Measurements from ENCODE around the gene CRMP1. TPM values are rescaled to one million over a fixed set of nuclear protein-coding genes. Genes with fewer than 3 reads are reported as not detected.
A peak's percentile ranks its signal among the peaks of the same experiment; 100 is the strongest.

Gene CRMP1
- total RNA-seq, 1 experiment from 2014 or later, result 134 TPM

- ChIA-PET CTCF (interaction anchor here (0.5 to 4.1 kb wide), 9 partner anchors 12 to 313 kb away, joined by 3 to 25 read pairs (median 4); partner anchors contain the start of gene JAKMIP1), POLR2A (interaction anchor here (1.0 kb wide), 1 partner anchor 45 kb away, joined by 3 read pairs; no protein-coding TSS in a partner anchor)
- H3K4me3 Mint-ChIP-seq, result peak overlapping the region; percentile 82
- H3K27ac Mint-ChIP-seq, result no peak overlapping the region
- DNase-seq (ENCODE audit: low spot score) (peak; percentile 56), ATAC-seq (peak; percentile 9)
- H3K9me3 Mint-ChIP-seq, result no peaks in the 10 kb centered on the region
- H3K36me3 Mint-ChIP-seq, result no peaks in the 10 kb centered on the region
- peaks cover 66% of the 10 kb centered on the region for H3K4me1 Mint-ChIP-seq
- H3K27me3 Mint-ChIP-seq (ENCODE audit: low read depth), result peaks cover 35% of the 10 kb centered on the region
- TF ChIP-seq HMGXB4 (CRISPR knock-in tag; IDR thresholded peaks at IDR 0.05), result peak; percentile 14; the same call in 1 of the 2 replicates
- TF ChIP-seq TEAD1 (CRISPR knock-in tag; IDR thresholded peaks at IDR 0.05), result 0 out of 2 replicates have a peak, but pooled peaks have one; percentile 54
- no peak for TF ChIP-seq ZNF396 (CRISPR knock-in tag; IDR thresholded peaks at IDR 0.05; ENCODE audit: borderline replicate concordance)
- no peak for TF ChIP-seq CBFB (CRISPR knock-in tag; IDR thresholded peaks at IDR 0.05; ENCODE audit: low read depth)
- TF ChIP-seq MAX (CRISPR knock-in tag; IDR thresholded peaks at IDR 0.05), result peak; percentile 50
- 0 out of 2 replicates have a peak, but pooled peaks have one; percentile 19 for TF ChIP-seq CREM (CRISPR knock-in tag; IDR thresholded peaks at IDR 0.05)
- 0 out of 2 replicates have a peak, but pooled peaks have one; percentile 34 for TF ChIP-seq FOXP4 (CRISPR knock-in tag; IDR thresholded peaks at IDR 0.05)
- TF ChIP-seq, protein P1, sequence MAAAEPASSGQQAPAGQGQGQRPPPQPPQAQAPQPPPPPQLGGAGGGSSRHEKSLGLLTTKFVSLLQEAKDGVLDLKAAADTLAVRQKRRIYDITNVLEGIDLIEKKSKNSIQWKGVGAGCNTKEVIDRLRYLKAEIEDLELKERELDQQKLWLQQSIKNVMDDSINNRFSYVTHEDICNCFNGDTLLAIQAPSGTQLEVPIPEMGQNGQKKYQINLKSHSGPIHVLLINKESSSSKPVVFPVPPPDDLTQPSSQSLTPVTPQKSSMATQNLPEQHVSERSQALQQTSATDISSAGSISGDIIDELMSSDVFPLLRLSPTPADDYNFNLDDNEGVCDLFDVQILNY (CRISPR knock-in tag; IDR thresholded peaks at IDR 0.05), result peak; percentile 46; the same call in 1 of the 2 replicates
- TF ChIP-seq, protein P2, sequence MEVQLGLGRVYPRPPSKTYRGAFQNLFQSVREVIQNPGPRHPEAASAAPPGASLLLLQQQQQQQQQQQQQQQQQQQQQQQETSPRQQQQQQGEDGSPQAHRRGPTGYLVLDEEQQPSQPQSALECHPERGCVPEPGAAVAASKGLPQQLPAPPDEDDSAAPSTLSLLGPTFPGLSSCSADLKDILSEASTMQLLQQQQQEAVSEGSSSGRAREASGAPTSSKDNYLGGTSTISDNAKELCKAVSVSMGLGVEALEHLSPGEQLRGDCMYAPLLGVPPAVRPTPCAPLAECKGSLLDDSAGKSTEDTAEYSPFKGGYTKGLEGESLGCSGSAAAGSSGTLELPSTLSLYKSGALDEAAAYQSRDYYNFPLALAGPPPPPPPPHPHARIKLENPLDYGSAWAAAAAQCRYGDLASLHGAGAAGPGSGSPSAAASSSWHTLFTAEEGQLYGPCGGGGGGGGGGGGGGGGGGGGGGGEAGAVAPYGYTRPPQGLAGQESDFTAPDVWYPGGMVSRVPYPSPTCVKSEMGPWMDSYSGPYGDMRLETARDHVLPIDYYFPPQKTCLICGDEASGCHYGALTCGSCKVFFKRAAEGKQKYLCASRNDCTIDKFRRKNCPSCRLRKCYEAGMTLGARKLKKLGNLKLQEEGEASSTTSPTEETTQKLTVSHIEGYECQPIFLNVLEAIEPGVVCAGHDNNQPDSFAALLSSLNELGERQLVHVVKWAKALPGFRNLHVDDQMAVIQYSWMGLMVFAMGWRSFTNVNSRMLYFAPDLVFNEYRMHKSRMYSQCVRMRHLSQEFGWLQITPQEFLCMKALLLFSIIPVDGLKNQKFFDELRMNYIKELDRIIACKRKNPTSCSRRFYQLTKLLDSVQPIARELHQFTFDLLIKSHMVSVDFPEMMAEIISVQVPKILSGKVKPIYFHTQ (CRISPR knock-in tag; IDR thresholded peaks at IDR 0.05), result no peak
Observed at GRCh38 chr4:5887361-5888221, 5.3 kb downstream of the CRMP1 start.

DNA sequence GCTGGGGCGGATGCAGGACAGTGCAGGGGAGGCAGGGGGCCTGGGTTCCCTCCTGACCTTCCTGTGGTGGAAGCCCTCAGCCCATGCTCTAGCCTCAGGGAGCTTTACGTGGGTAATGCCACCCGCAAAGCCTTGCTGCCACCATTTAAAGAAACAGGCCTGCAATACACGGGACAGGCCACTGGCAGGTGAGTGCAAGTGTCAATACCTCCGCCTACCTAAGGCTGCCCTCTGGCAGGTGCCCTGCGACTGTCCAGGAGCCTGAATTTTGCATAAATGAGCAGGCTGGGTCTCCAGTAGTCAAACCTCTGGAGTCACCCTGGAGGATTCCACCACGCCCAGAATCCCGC lies 5.9 kb downstream of the CRMP1 start:
- ChIA-PET POLR2A (interaction anchor here (1.0 kb wide), 1 partner anchor 46 kb away, joined by 3 read pairs; no protein-coding TSS in a partner anchor), CTCF (interaction anchor here (0.5 to 4.1 kb wide), 8 partner anchors 11 to 314 kb away, joined by 4 to 25 read pairs (median 4); partner anchors contain the start of gene JAKMIP1)
- Mint-ChIP-seq H3K4me3 (peak overlapping the region; percentile 82), H3K9me3 (no peaks in the 10 kb centered on the region), H3K27ac (no peak overlapping the region), H3K4me1 (peaks cover 66% of the 10 kb centered on the region), H3K36me3 (no peaks in the 10 kb centered on the region), H3K27me3 (ENCODE audit: low read depth) (peaks cover 32% of the 10 kb centered on the region)
- DNase-seq (ENCODE audit: low spot score), result no peak
- ATAC-seq, result no peak
- TF ChIP-seq HMGXB4 (CRISPR knock-in tag; IDR thresholded peaks at IDR 0.05) (0 out of 2 replicates have a peak, but pooled peaks have one; percentile 11), NR3C1 (CRISPR knock-in tag; conservative IDR thresholded peaks at IDR 0.05; ENCODE audit: low read depth) (no peak)

All from WTC11 (cell line).